ENCODE measurements around the gene PARD3. TPM values are rescaled to one million over a fixed set of nuclear protein-coding genes. Genes with fewer than 3 reads are reported as not detected.
A peak's percentile ranks its signal among the peaks of the same experiment; 100 is the strongest.

PARD3 gene
- total RNA-seq, 1 donor = 42.1 TPM

DNA sequence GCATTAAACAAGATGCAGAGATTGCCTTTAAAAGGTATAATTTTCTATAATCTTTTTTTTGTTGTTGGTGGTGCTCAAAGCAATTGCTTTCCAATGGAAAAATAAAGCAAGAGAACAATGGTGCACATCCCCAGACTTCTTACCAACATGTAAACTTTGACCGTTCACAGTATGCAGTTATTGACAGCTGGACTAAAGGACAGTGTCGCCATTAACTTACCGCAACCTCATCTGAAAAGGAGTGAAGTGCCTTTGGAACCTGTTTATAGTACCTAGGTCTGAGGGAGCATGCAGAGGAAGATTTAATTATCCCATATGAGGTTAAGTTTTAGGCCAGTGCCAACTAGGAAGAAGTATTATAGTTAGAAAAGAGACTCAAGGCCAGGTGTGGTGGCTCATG, 654.5 kb downstream of the PARD3 start:
- DNase-seq (ENCODE audit: low read depth) = no peak
- no peak overlapping the region for H3K4me3 ChIP-seq (ENCODE audit: low read depth, low read length)
- no peak for TF ChIP-seq CTCF (IDR thresholded peaks at IDR 0.05; ENCODE audit: insufficient read depth, low read length)

DNA sequence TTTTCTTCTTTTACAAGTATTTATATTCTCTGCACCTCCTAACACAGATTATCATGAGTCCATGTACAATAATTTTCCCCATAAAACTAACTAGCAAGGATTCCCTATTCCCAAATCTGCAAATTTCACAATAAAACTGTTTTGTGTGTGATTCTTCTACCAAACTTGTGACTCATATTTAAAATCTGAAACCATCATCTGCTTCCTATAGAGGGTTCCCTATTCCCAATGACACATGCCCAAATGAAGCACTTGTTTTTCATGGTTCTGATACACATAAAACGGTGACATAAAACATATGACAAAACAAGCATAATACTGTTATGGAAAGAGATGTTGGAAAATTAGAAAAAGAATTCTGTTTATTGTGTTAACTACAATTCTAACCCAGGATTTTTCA, 657.6 kb downstream of the PARD3 start:
- TF ChIP-seq CTCF (IDR thresholded peaks at IDR 0.05; ENCODE audit: insufficient read depth, low read length) = no peak
- H3K4me3 ChIP-seq (ENCODE audit: low read depth, low read length) = no peak overlapping the region
- DNase-seq (ENCODE audit: low read depth) = peak; percentile 31

DNA sequence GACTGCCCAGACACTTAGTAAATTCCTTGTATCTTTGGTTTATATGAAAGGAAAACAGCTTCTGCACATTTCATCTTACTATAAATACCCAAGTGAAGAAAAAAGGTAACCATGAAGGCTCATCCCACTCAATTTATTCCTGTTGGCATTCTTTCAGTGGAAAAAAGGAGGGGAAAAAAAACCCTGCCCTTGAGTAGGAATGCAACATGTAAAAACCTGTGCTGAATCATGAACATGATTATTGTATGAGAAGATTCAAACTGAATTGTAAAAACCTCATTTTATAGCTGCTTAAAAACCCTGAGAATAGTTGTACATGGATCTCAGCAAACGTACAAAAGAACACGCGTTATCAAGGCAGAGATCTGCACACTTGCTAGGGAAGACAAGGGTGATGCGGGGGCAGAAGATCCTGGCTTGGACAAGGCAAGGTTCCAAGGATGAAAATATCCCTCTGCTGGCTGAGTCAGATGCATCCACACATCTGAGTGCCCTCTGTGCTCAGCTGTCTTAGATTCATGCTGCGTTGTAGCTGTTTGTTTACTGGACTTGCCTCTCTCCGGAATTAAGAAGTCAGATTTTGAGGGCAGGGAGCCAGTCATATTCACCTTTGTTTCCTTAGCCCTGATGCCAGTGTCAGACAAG, 658.2 kb downstream of the PARD3 start:
- DNase-seq (ENCODE audit: low read depth) = peak; percentile 22
- TF ChIP-seq CTCF (IDR thresholded peaks at IDR 0.05; ENCODE audit: insufficient read depth, low read length) = peak; percentile 30
- no peak overlapping the region for H3K4me3 ChIP-seq (ENCODE audit: low read depth, low read length)

GRCh38 chr10:34155812-34156211, 659.3 kb downstream of the PARD3 start:
- no peak overlapping the region for H3K4me3 ChIP-seq (ENCODE audit: low read depth, low read length)
- DNase-seq (ENCODE audit: low read depth) = no peak
- TF ChIP-seq CTCF (IDR thresholded peaks at IDR 0.05; ENCODE audit: insufficient read depth, low read length) = no peak

DNA sequence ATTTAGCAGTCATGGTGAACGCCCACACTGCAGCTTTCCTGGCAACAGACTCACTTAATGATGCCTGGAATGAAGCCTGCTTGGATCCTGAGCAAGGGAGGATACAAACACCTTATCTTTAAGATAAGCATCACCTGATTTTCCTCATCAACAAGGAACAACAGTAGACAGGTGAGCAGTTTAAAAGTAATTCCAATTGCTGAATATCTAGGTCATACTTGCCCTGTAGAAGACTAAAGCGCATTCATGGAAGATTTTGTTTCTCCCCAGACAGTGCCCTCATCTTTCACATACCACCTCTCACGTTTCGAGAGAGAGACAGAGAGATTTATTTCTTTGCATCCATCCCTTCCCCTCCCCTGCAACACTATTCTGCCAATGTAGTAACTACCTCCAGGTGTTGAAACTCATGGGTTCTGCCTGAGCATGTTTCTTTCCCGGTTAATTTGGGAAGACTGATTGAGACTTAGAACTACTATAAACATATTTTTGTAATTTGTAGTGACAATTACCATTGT, 660.7 kb downstream of the PARD3 start:
- no peak overlapping the region for H3K4me3 ChIP-seq (ENCODE audit: low read depth, low read length)
- no peak for TF ChIP-seq CTCF (IDR thresholded peaks at IDR 0.05; ENCODE audit: insufficient read depth, low read length)
- no peak for DNase-seq (ENCODE audit: low read depth)

GRCh38 chr10:34153663-34154382, 661.3 kb downstream of the PARD3 start:
- no peak for DNase-seq (ENCODE audit: low read depth)
- H3K4me3 ChIP-seq (ENCODE audit: low read depth, low read length) = no peak overlapping the region
- TF ChIP-seq CTCF (IDR thresholded peaks at IDR 0.05; ENCODE audit: insufficient read depth, low read length) = no peak
